ENCODE results near the gene CCSER2. TPM values are rescaled to one million over a fixed set of nuclear protein-coding genes. Genes with fewer than 3 reads are reported as not detected.

CCSER2 gene
- polyA plus RNA-seq, 3 donors: 7.4 to 23.3 (median 14.3) TPM

- H2AFZ ChIP-seq (ENCODE audit: insufficient read depth, low read depth, low read length, poor library complexity, severe bottlenecking): no peak overlapping the region
- H4K20me1 ChIP-seq (ENCODE audit: insufficient read depth, low read length): peaks cover 24% of the 10 kb centered on the region
- TF ChIP-seq CTCF (IDR thresholded peaks at IDR 0.05): no peak
- peaks cover 11 to 27% of the 10 kb centered on the region in 2 donors for H3K36me3 ChIP-seq (replicated peaks in 1 of 2; ENCODE audit: control insufficient read depth in 1 of 2, insufficient read depth in 2 of 2, low read length in 2 of 2)
- no peaks in the 10 kb centered on the region for H3K27me3 ChIP-seq (ENCODE audit: control insufficient read depth in 2 of 2, insufficient read depth in 2 of 2, low read length in 2 of 2)
- H3K27ac ChIP-seq (ENCODE audit: low read depth in 1 of 2, low read length in 2 of 2): no peak overlapping the region
- H3K9ac ChIP-seq (ENCODE audit: insufficient read depth, low read length, poor library complexity, severe bottlenecking): no peak overlapping the region
- Mint-ChIP-seq H3K36me3 (peaks cover 21 to 24% of the 10 kb centered on the region in 2 donors), H3K27ac (no peak overlapping the region), H3K9me3 (no peaks in the 10 kb centered on the region), H3K27me3 (ENCODE audit: low read depth in 3 of 3) (peaks cover 0 to 2% (median 0%) of the 10 kb centered on the region in 3 donors), H3K4me3 (no peak overlapping the region), H3K4me1 (no peaks in the 10 kb centered on the region)
- DNase-seq: no peak
- intact Hi-C loops (cut with micrococcal nuclease): no loop called here
- WGBS (ENCODE audit: insufficient coverage): no CpG with 5 or more reads among the region's 1 CpG
- H3K4me3 ChIP-seq (replicated peaks in 1 of 3; ENCODE audit: low read depth in 2 of 3, low read length in 3 of 3): no peak overlapping the region
- no peaks in the 10 kb centered on the region for H3K4me1 ChIP-seq (ENCODE audit: control insufficient read depth in 1 of 2, insufficient read depth in 2 of 2, low read length in 2 of 2)
- no peak overlapping the region for H3K4me2 ChIP-seq (replicated peaks; ENCODE audit: extremely low read depth, low read length, poor library complexity, severe bottlenecking)
- no peaks in the 10 kb centered on the region for H3K79me2 ChIP-seq (ENCODE audit: insufficient read depth, low read length)
- H3K9me3 ChIP-seq (replicated peaks in 1 of 2; ENCODE audit: control insufficient read depth in 1 of 2, insufficient read depth in 1 of 2, low read length in 2 of 2): no peaks in the 10 kb centered on the region
These were observed 40.4 kb downstream of the CCSER2 start for GRCh38 chr10:84368828-84369227.

- Histone ChIP-seq H3K4me2 (replicated peaks; ENCODE audit: extremely low read depth, low read length, poor library complexity, severe bottlenecking) (no peak overlapping the region), H2AFZ (ENCODE audit: insufficient read depth, low read depth, low read length, poor library complexity, severe bottlenecking) (no peak overlapping the region), H3K27ac (ENCODE audit: low read depth in 1 of 2, low read length in 2 of 2) (no peak overlapping the region), H3K4me1 (ENCODE audit: control insufficient read depth in 1 of 2, insufficient read depth in 2 of 2, low read length in 2 of 2) (no peaks in the 10 kb centered on the region), H3K36me3 (replicated peaks in 1 of 2; ENCODE audit: control insufficient read depth in 1 of 2, insufficient read depth in 2 of 2, low read length in 2 of 2) (peaks cover 11 to 38% of the 10 kb centered on the region in 2 donors), H3K79me2 (ENCODE audit: insufficient read depth, low read length) (no peaks in the 10 kb centered on the region), H3K9ac (ENCODE audit: insufficient read depth, low read length, poor library complexity, severe bottlenecking) (no peak overlapping the region), H3K9me3 (replicated peaks in 1 of 2; ENCODE audit: control insufficient read depth in 1 of 2, insufficient read depth in 1 of 2, low read length in 2 of 2) (no peaks in the 10 kb centered on the region), H4K20me1 (ENCODE audit: insufficient read depth, low read length) (peaks cover 21% of the 10 kb centered on the region), H3K4me3 (replicated peaks in 1 of 3; ENCODE audit: low read depth in 2 of 3, low read length in 3 of 3) (no peak overlapping the region), H3K27me3 (ENCODE audit: control insufficient read depth in 2 of 2, insufficient read depth in 2 of 2, low read length in 2 of 2) (no peaks in the 10 kb centered on the region)
- intact Hi-C loops (cut with micrococcal nuclease): no loop called here
- no peak for DNase-seq
- no CpG with 5 or more reads among the region's 1 CpG for WGBS (ENCODE audit: insufficient coverage)
- no peaks in the 10 kb centered on the region for H3K4me1 Mint-ChIP-seq
- H3K27ac Mint-ChIP-seq: no peak overlapping the region
- no peak for TF ChIP-seq CTCF (IDR thresholded peaks at IDR 0.05)
- peaks cover 0 to 2% (median 1%) of the 10 kb centered on the region in 3 donors for H3K27me3 Mint-ChIP-seq (ENCODE audit: low read depth in 3 of 3)
- no peak overlapping the region for H3K4me3 Mint-ChIP-seq
- no peaks in the 10 kb centered on the region for H3K9me3 Mint-ChIP-seq
- peaks cover 26 to 29% of the 10 kb centered on the region in 2 donors for H3K36me3 Mint-ChIP-seq
These were observed 41.9 kb downstream of the CCSER2 start for GRCh38 chr10:84370283-84370682.

All from CD14-positive monocyte (primary cell).